GM12878 (cell line): ENCODE measurements around the gene SMOC2. TPM values are rescaled to one million over a fixed set of nuclear protein-coding genes. Genes with fewer than 3 reads are reported as not detected.

Experiments used
- ATAC-seq: fragments of 200-7000 bp; cut with Tn5 transposase; 3 replicates; pipeline ENCODE4 v1.9.1; 2020; ENCODE audit warnings: mild to moderate bottlenecking, moderate library complexity
- BruUV-seq: library from RNA; stranded (reverse); fragments of 400-500 nt; replicated peaks from 2 replicates; lab custom pipeline; 2021; lab: Mats Ljungman, UMichigan
- CTCF ChIA-PET: fragments of 300-600 bp; sonication (Branson Sonifier 250); formaldehyde crosslinking; extraction: SDS; loops from one replicate; lab custom pipeline; 2021; ENCODE audit warnings: inconsistent platforms; lab: Yijun Ruan, JAX
- POLR2A ChIA-PET: fragments of 350-600 bp; formaldehyde crosslinking; extraction: SDS; loops from one replicate; lab custom pipeline; 2021; ENCODE audit warnings: inconsistent platforms; lab: Charles Lee
- RAD21 ChIA-PET: fragments of 300-600 bp; sonication (Branson Sonifier 250); formaldehyde crosslinking; loops from one replicate; lab custom pipeline; 2023; ENCODE audit warnings: antibody characterized with exemption; ENCODE audit not compliant: unreplicated experiment; lab: Charles Lee
- SMC1A ChIA-PET: fragments of 300-600 bp; sonication (Branson Sonifier 250); formaldehyde crosslinking; loops from one replicate; lab custom pipeline; 2023; ENCODE audit not compliant: unreplicated experiment, uncharacterized antibody; lab: Charles Lee
- DNase-seq: peaks from one replicate; pipeline ENCODE4 v3.0.0-alpha.2; 2011; ENCODE audit warnings: low read depth, low spot score
- FAIRE-seq: peaks from 3 replicates; lab custom pipeline; 2011; peaks lifted over from hg19 to GRCh38; lab: Jason Lieb, UNC
- H2AFZ ChIP-seq: 2 replicates; pipeline ENCODE4 v1.6.0; 2011; ENCODE audit warnings: low read depth, low read length, control low read depth; ENCODE audit not compliant: control insufficient read depth
- H3K27ac ChIP-seq: 2 replicates; pipeline ENCODE4 v1.5.1; 2011; ENCODE audit warnings: control low read depth; ENCODE audit not compliant: control insufficient read depth, insufficient read depth
- H3K27me3 ChIP-seq, 2 experiments: replicated peaks in 1 of 2; 2 replicates each; pipeline versions ENCODE4 v1.6.0 to v1.6.1; 2011; ENCODE audit warnings: low read length in 1 of 2; ENCODE audit not compliant: control insufficient read depth in 2 of 2, insufficient read depth in 2 of 2
- H3K36me3 ChIP-seq, 2 experiments: 2 replicates each; pipeline ENCODE4 v1.5.1; 2011; ENCODE audit warnings: low read length in 1 of 2; ENCODE audit not compliant: control insufficient read depth in 2 of 2, insufficient read depth in 2 of 2
- H3K4me1 ChIP-seq: 2 replicates; pipeline ENCODE4 v1.6.1; 2011; ENCODE audit warnings: mild to moderate bottlenecking, low read length, moderate library complexity, mixed read lengths; ENCODE audit not compliant: control insufficient read depth, insufficient read depth
- H3K4me2 ChIP-seq: 2 replicates; pipeline ENCODE4 v1.6.0; 2011; ENCODE audit warnings: control low read depth; ENCODE audit not compliant: control insufficient read depth, insufficient read depth
- H3K4me3 ChIP-seq: fragments of 200-600 bp; sonication (generic); 2 replicates; pipeline ENCODE4 v1.5.1; 2016
- H3K79me2 ChIP-seq: 2 replicates; pipeline ENCODE4 v1.6.0; 2011; ENCODE audit warnings: low read length; ENCODE audit not compliant: control insufficient read depth, insufficient read depth
- H3K9ac ChIP-seq: 2 replicates; pipeline ENCODE4 v1.8.0; 2011; ENCODE audit warnings: low read length, control low read depth, mixed read lengths; ENCODE audit not compliant: control insufficient read depth, insufficient read depth
- H3K9me3 ChIP-seq: replicated peaks from 3 replicates; pipeline ENCODE4 v1.5.1; 2011; ENCODE audit warnings: mild to moderate bottlenecking, low read length; ENCODE audit not compliant: control insufficient read depth, insufficient read depth
- H4K20me1 ChIP-seq: 2 replicates; pipeline ENCODE4 v1.6.0; 2011; ENCODE audit not compliant: control insufficient read depth, insufficient read depth
- CREB1 ChIP-seq: IDR thresholded peaks from 2 replicates; pipeline ENCODE4 v1.6.1; 2012; ENCODE audit warnings: low read depth, mild to moderate bottlenecking, inconsistent platforms
- CTCF ChIP-seq, 3 experiments: IDR thresholded peaks in 2 of 3; conservative IDR thresholded peaks in 1 of 3; 2 replicates each; pipeline ENCODE4 v1.5.1; 2011; ENCODE audit warnings: low read depth in 3 of 3, low read length in 3 of 3, mild to moderate bottlenecking in 3 of 3, control low read depth in 2 of 3, moderate library complexity in 2 of 3, inconsistent platforms in 1 of 3, mixed read lengths in 1 of 3; ENCODE audit not compliant: control insufficient read depth in 2 of 3, insufficient read depth in 1 of 3; ENCODE audit errors: extremely low read depth in 1 of 3
- E4F1 ChIP-seq: fragments of 450-650 bp; IDR thresholded peaks from 2 replicates; pipeline ENCODE4 v1.6.1; 2018; ENCODE audit warnings: borderline replicate concordance, mild to moderate bottlenecking; ENCODE audit not compliant: partially characterized antibody
- GATAD2B ChIP-seq: fragments of 450-650 bp; conservative IDR thresholded peaks from 2 replicates; pipeline ENCODE4 v1.6.1; 2017; ENCODE audit warnings: low read depth, mild to moderate bottlenecking, moderate library complexity
- JUNB ChIP-seq: IDR thresholded peaks from 2 replicates; pipeline ENCODE4 v1.6.1; 2016; ENCODE audit warnings: antibody characterized with exemption, mild to moderate bottlenecking
- NFIC ChIP-seq: IDR thresholded peaks from 2 replicates; pipeline ENCODE4 v1.6.1; 2012; ENCODE audit warnings: low read depth, mild to moderate bottlenecking, inconsistent platforms, low read length, moderate library complexity
- SIN3A ChIP-seq: IDR thresholded peaks from 2 replicates; pipeline ENCODE4 v1.6.1; 2012; ENCODE audit warnings: low read depth, low read length, improper control_type of control experiment
- STAT1 ChIP-seq: fragments of 450-650 bp; conservative IDR thresholded peaks from 2 replicates; pipeline ENCODE4 v1.6.1; 2014; ENCODE audit warnings: antibody characterized with exemption, mild to moderate bottlenecking
- ZBED1 ChIP-seq: IDR thresholded peaks from 2 replicates; pipeline ENCODE4 v1.6.1; 2016; ENCODE audit warnings: borderline replicate concordance
- WGBS: methylation state at CpG from one replicate; pipeline ENCODE4 v1.1.6; 2016; ENCODE audit warnings: low lambda C conversion rate; ENCODE audit not compliant: insufficient replicate concordance, insufficient coverage; ENCODE audit errors: missing lambda C conversion rate; 5-methylcytosine and 5-hydroxymethylcytosine counted together
- in situ Hi-C: fragments of 300-500 bp; cut with MboI; formaldehyde crosslinking; loops from 9 replicates; pipeline ENCODE4 v1.14.3; 2018; ENCODE audit warnings: mixed read lengths
- intact Hi-C: fragments of 100-400 bp; cut with micrococcal nuclease; formaldehyde crosslinking; loops from one replicate; pipeline ENCODE4 v1.14.2; 2022; ENCODE audit not compliant: unreplicated experiment
- polyA plus RNA-seq, 11 experiments: library from polyadenylated mRNA; depleted of rRNA in 4 of 11; unstranded in 6 of 11; stranded (reverse) in 5 of 11; fragments of >200 nt; fragmentation: Nextera tagmentation in 4 of 11; fragmentation: Illumina TruSeq in 1 of 11; extraction: Ambion mirVana in 4 of 11; extraction: Trizol in 1 of 11; gene quantifications; 1 replicate in 1 of 11; 2 replicates in 10 of 11; pipeline versions ENCODE4 v1.2.1 to v1.2.3, GENCODE V29; 2011 to 2016; ENCODE audit warnings: inconsistent platforms in 2 of 11, missing spikeins in 2 of 11, low read depth in 1 of 11
- total RNA-seq, 4 experiments: library from RNA; depleted of rRNA in 3 of 4; stranded (reverse); fragments of >200 nt in 3 of 4; fragmentation: Illumina TruSeq in 1 of 4; extraction: Trizol in 1 of 4; gene quantifications; 2 replicates each; pipeline versions ENCODE4 v1.2.1 to v1.2.3, GENCODE V29; 2013 to 2021

SMOC2 gene
- total and polyA plus RNA-seq, 10 of the 15 experiments (the other 5 are each of a cell fraction or from before 2014, with no cell fraction given): 0.10 to 0.12 TPM; not detected in 8

DNA sequence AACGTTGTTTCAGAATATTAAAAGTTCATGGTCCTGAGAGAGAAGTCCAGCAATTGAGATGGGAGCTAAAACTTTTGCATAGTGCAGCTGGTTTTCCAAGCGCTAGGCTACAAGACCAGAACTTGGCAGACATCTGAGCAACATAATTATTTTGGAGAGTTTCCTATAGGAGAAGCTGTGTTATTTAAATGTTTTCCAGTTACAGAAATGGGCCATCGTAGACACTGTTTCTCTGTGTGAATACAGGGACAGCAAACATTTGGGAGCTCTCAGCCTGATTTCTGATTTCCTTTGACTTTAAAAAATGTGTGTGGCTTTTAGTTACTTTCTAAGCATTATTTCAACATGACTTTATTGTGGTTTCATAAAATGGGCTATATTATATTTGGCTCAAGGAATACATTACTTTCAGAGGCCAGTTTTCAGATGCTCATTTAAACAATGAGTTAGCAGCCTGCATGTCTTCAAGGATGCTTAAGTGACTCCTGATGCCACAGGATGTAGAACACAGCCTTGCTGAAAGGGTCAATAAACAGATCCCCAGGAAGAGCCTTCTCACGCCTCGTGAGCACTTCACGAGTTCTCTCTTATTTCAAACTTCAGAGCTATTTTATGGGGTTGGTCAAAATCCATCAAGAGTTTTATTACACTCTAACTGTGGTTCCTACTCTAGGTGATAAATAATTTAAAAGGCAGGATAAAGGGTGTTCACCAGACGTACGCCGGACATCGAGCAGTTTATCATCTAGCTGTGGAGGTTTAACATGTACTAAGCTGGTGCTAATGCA is 193.8 kb downstream of the SMOC2 start:
- ChIA-PET CTCF (no interaction called here), SMC1A (no interaction called here), POLR2A (no interaction called here), RAD21 (no interaction called here)
- FAIRE-seq (no peak), DNase-seq (no peak), ATAC-seq (no peak)
- intact Hi-C loops: no loop called here
- Histone ChIP-seq H3K9ac (no peak overlapping the region), H3K4me3 (no peak overlapping the region), H3K4me2 (no peak overlapping the region), H3K27ac (no peak overlapping the region), H3K36me3 (no peaks in the 10 kb centered on the region), H3K9me3 (no peaks in the 10 kb centered on the region; the same call in 2 of the 3 replicates), H4K20me1 (no peaks in the 10 kb centered on the region), H3K79me2 (no peaks in the 10 kb centered on the region), H3K4me1 (no peaks in the 10 kb centered on the region), H2AFZ (no peak overlapping the region), H3K27me3 (no peaks in the 10 kb centered on the region)
- TF ChIP-seq GATAD2B: no peak
- no TSS peak for BruUV-seq
- WGBS: 24% methylated on average over 10 of the region's 10 CpGs
- in situ Hi-C loops: no loop called here

- BruUV-seq: no TSS peak
- Histone ChIP-seq H3K79me2 (no peaks in the 10 kb centered on the region), H3K4me3 (no peak overlapping the region), H3K27me3 (no peaks in the 10 kb centered on the region), H3K4me2 (no peak overlapping the region), H3K27ac (no peak overlapping the region), H2AFZ (no peak overlapping the region), H3K9me3 (no peaks in the 10 kb centered on the region; the same call in 2 of the 3 replicates), H3K36me3 (no peaks in the 10 kb centered on the region), H3K9ac (no peak overlapping the region), H3K4me1 (no peaks in the 10 kb centered on the region), H4K20me1 (no peaks in the 10 kb centered on the region)
- ChIA-PET RAD21 (no interaction called here), CTCF (no interaction called here), POLR2A (no interaction called here), SMC1A (no interaction called here)
- WGBS: 10% methylated on average over 7 of the region's 11 CpGs
- ATAC-seq: no peak
- intact Hi-C loops (no loop called here), in situ Hi-C loops (no loop called here)
- DNase-seq: no peak
- FAIRE-seq: no peak
- TF ChIP-seq SIN3A: no peak
- no peak for TF ChIP-seq E4F1
- no peak for TF ChIP-seq STAT1
- TF ChIP-seq JUNB: no peak
- no peak for TF ChIP-seq CREB1
- no peak for TF ChIP-seq NFIC
- no peak for TF ChIP-seq ZBED1
- no peak for TF ChIP-seq CTCF (IDR thresholded peaks at IDR 0.05 in 2 of 3, conservative IDR thresholded peaks at IDR 0.05 in 1 of 3; ENCODE audit: control insufficient read depth in 2 of 3, extremely low read depth in 1 of 3, insufficient read depth in 1 of 3, low read depth in 3 of 3, low read length in 3 of 3)
Observed at GRCh38 chr6:168636147-168637004, 195.4 kb downstream of the SMOC2 start.
